GM20431 (cell line): Measurements from ENCODE around the gene IMMP2L.
"Not testable (repeated sequence)": the region's sequence is repeated elsewhere in the genome, so short reads cannot be mapped to it uniquely, and the experiment has no call there.

Experiments
- in situ Hi-C: fragments of 300-500 bp; cut with MseI, MboI; formaldehyde crosslinking; loops from one replicate; pipeline ENCODE4 v1.15.0; 2020; ENCODE audit warnings: low sequenced_read_pairs; ENCODE audit not compliant: unreplicated experiment

The IMMP2L gene

DNA sequence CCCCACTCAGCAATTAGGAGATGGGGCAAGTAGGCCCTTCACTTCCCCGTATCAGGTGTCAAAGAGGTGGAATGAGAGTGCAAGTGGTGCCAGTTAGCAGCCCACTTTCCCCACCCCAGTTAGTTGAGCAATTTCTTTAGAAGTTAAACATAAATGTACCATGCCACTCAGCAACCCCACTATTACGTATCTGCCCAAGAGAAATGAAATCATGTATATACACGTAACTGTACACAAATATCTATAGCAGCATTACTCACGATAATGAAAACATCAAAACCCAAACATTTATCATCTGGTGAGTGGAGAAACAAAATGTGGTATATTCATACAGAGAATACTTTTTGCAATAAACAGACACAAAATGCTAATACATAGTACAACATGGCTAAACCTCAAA is 50.4 kb downstream of the IMMP2L start:
- in situ Hi-C loops: no loop called here

- in situ Hi-C loops: no loop called here
Measured at GRCh38 chr7:111510584-111511378, 51.5 kb downstream of the IMMP2L start.

- in situ Hi-C loops: no loop called here
Measured at GRCh38 chr7:111510062-111510461, 52.2 kb downstream of the IMMP2L start.

DNA sequence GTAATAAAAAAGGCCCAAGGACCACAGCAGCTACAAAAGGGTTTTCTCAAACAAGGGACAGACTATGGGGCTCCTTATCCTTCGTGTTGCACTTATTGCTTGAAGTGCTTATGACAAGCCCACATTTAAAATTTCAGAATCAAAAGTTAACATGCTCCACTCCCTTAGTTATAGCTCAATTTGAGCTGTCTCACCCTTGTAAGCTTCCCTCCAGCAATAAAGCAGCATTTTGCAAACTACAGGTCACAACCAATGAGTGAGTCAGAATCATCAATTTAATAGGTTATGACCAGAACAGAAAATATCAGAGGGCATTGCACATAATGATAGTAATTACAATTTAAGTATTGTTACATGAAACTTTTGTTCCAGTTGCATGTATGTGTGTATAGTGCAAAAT is 53.0 kb downstream of the IMMP2L start:
- in situ Hi-C loops: no loop called here

- in situ Hi-C loops: no loop called here
Measured at GRCh38 chr7:111508387-111508786, 53.9 kb downstream of the IMMP2L start.

- in situ Hi-C loops: not testable (repeated sequence)
Measured at GRCh38 chr7:111505422-111505821, 56.9 kb downstream of the IMMP2L start.

DNA sequence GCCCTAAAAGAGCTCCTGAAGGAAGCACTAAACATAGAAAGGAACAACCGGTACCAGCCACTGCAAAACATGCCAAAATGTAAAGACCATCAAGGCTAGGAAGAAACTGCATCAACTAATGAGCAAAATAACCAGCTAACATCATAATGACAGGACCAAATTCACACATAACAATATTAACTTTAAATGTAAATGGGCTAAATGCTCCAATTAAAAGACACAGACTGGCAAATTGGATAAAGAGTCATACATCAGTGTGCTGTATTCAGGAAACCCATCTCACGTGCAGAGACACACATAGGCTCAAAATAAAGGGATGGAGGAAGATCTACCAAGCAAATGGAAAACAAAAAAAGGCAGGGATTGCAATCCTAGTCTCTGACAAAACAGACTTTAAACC is 60.5 kb downstream of the IMMP2L start:
- in situ Hi-C loops: not testable (repeated sequence)

GRCh38 chr7:111499027-111499426 is 63.3 kb downstream of the IMMP2L start:
- in situ Hi-C loops: loop anchor here (25.0 kb wide), 1 partner anchor 412 kb away; the partner anchor contains the start of gene LRRN3

DNA sequence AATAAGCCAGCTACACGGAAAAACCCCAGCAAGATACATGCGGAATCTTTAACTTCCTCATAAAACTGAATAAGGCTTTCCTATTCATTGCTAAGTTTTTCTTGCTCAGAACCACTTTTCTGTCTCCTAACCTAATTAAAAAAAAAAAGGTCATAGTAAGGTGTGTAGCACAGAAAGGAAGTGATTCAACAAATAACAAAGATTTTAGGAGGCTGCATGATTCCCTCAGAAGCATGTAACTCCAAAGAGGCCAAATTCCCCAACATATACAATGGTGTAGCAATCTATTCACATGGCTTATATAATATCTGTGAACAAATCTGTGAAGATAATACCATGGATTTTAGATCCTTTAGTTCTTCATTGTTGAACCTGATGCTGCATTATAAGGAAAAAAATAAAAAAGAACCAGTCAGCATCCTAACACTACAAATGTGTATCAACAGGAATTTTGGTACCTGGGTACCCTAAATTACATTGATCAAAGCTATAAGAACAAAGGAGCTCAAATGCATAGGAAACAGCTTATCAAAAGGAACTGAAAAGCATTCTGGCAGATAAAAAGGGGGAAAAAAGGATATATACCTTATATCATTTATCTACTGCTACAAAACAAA is 63.8 kb downstream of the IMMP2L start:
- in situ Hi-C loops: loop anchor here (25.0 kb wide), 1 partner anchor 411 kb away; the partner anchor contains the start of gene LRRN3

DNA sequence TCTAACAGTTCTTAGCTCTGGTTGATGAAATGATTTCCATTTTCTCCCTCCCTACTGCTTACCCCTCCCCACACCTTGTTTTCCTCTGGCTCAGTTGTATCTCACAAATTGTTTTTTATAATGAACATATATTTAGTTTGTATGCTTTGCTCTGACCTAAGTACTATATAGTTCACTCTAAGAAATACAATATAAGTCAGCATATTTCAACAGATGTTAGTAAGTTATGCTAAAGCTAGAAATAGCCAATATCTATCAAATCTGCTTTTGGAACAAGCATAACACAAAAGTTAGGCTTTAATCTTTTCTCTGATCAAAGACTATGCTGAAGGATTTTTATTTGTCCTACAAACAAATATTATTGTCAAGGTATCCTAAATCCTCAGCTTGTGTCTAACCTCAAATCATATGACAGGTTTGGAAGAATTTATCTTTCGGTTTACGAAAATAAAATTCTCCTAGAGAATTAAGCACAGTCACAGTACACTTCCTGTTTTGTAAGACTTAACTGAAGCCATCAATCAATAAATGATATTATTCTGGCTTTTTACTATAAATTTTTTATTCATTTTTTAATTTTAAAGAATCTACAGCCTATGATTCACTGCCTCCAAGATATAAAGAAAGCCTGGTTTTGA is 67.0 kb downstream of the IMMP2L start:
- in situ Hi-C loops: loop anchor here (25.0 kb wide), 1 partner anchor 408 kb away; the partner anchor contains the start of gene LRRN3

GRCh38 chr7:111492234-111492633 is 70.1 kb downstream of the IMMP2L start:
- in situ Hi-C loops: loop anchor here (25.0 kb wide), 1 partner anchor 405 kb away; the partner anchor contains the start of gene LRRN3

DNA sequence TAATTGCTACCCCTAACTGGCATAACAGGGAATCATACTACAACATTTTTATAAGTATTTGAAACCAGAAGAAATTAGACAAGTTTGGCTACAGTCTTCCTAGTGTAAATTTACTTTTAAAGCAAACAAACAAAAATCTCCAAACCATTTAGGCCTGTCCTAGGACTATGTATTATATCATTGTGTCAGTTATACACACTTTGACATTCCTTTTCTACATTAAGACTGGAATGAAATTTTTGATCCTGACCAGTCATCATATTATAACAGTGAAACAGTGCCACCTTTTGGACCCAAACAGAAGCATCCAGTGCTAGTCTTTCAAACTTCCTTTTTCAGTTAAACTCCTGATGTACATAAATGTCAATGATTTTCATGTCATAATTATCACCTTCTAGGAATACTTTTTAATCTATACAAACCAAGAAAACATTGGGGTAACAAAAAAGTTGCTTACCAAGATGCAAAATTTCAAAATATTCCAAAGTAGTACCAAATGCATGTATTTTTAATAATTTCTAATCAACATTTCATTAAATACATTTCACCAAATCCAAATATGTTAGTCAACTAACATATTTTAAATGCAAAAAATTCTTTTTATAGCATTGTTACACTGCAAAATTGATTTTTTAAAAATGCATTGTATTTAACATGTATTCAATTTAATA is 75.7 kb downstream of the IMMP2L start:
- in situ Hi-C loops: loop anchor here (25.0 kb wide), 1 partner anchor 399 kb away; the partner anchor contains the start of gene LRRN3

DNA sequence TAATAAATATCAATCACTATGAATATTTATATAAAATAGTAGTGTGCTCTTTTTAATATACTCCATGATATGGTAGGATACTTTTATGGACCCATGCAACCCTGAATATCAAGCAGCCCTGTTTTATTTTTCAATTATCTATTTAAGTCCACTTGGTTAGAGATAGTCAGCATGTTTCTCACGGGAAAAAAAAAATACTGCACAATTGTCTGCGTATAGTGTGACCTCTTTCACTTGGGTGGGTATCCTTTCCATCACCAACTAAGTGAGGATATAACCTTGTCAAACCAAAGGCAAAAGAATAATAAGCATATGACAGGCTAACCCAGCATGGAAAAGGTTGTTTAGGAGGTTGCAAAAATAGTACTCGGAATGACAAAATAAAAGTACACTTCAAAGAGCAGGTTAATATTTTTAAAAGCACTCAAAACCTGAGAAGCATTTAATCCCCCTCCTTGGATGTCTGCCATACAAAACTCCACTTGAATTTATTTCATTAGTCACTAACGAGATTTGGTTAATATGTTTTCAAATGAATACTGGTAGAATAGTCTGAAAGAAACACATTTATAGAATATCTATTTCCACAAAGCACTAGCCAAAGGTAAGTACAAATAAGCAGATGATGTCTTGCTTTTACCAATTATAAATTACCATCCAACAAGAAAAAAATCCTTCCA is 76.5 kb downstream of the IMMP2L start:
- in situ Hi-C loops: loop anchor here (25.0 kb wide), 1 partner anchor 399 kb away; the partner anchor contains the start of gene LRRN3

- in situ Hi-C loops: loop anchor here (25.0 kb wide), 1 partner anchor 396 kb away; the partner anchor contains the start of gene LRRN3
Measured at GRCh38 chr7:111483078-111483477, 79.2 kb downstream of the IMMP2L start.

GRCh38 chr7:111477462-111478225 is 84.6 kb downstream of the IMMP2L start:
- in situ Hi-C loops: loop anchor here (25.0 kb wide), 1 partner anchor 390 kb away; the partner anchor contains the start of gene LRRN3

- in situ Hi-C loops: loop anchor here (25.0 kb wide), 1 partner anchor 389 kb away; the partner anchor contains the start of gene LRRN3
Measured at GRCh38 chr7:111476586-111477293, 85.6 kb downstream of the IMMP2L start.

- in situ Hi-C loops: loop anchor here (25.0 kb wide), 1 partner anchor 389 kb away; the partner anchor contains the start of gene LRRN3
Measured at GRCh38 chr7:111475959-111476358, 86.3 kb downstream of the IMMP2L start.

- in situ Hi-C loops: loop anchor here (25.0 kb wide), 1 partner anchor 388 kb away; the partner anchor contains the start of gene LRRN3
Measured at GRCh38 chr7:111475419-111475748, 86.9 kb downstream of the IMMP2L start.
